PC-9 (cell line): Measurements from ENCODE around the gene MAFB. TPM values are rescaled to one million over a fixed set of nuclear protein-coding genes. Genes with fewer than 3 reads are reported as not detected.

Experiments
- BruUV-seq: library from RNA; stranded (reverse); fragments of 400-500 nt; replicated peaks from 2 replicates; lab custom pipeline; 2021; lab: Mats Ljungman, UMichigan
- CTCF ChIA-PET: fragments of 300-600 bp; sonication (Branson Sonifier 250); formaldehyde crosslinking; loops from one replicate; lab custom pipeline; 2022; ENCODE audit warnings: antibody characterized with exemption; lab: Charles Lee
- POLR2A ChIA-PET: fragments of 300-600 bp; sonication (Branson Sonifier 250); formaldehyde crosslinking; loops from one replicate; lab custom pipeline; 2022; ENCODE audit warnings: antibody characterized with exemption; ENCODE audit not compliant: unreplicated experiment; lab: Charles Lee
- DNase-seq, 2 experiments: peaks; one replicate each; pipeline versions ENCODE4 v3.0.0 to v3.0.0-alpha.2; 2015 to 2022; ENCODE audit warnings: mixed read lengths in 1 of 2
- H2AFZ ChIP-seq: fragments of 200-600 bp; sonication (generic); 2 replicates; pipeline ENCODE4 v1.8.1; 2017; ENCODE audit warnings: antibody characterized with exemption
- H3F3A ChIP-seq: fragments of 200-600 bp; sonication (generic); 2 replicates; pipeline ENCODE4 v1.8.1; 2017; ENCODE audit warnings: antibody characterized with exemption, mild to moderate bottlenecking, low read depth; ENCODE audit not compliant: insufficient read depth
- H3K27ac ChIP-seq: fragments of 200-600 bp; sonication (generic); 2 replicates; pipeline ENCODE4 v1.6.1; 2016; ENCODE audit warnings: mixed run types
- H3K27me3 ChIP-seq: fragments of 200-600 bp; sonication (generic); 2 replicates; pipeline ENCODE4 v1.6.1; 2016; ENCODE audit warnings: low read depth, mixed run types; ENCODE audit not compliant: insufficient read depth
- H3K36me3 ChIP-seq: fragments of 200-600 bp; sonication (generic); 2 replicates; pipeline ENCODE4 v1.6.1; 2016; ENCODE audit warnings: low read depth, mixed run types
- H3K4me1 ChIP-seq: fragments of 200-600 bp; sonication (generic); replicated peaks from 2 replicates; pipeline ENCODE4 v1.6.1; 2016; ENCODE audit warnings: mixed run types; ENCODE audit not compliant: insufficient read depth
- H3K4me2 ChIP-seq: fragments of 200-600 bp; sonication (generic); 2 replicates; pipeline ENCODE4 v1.6.1; 2017; ENCODE audit warnings: mixed run types
- H3K4me3 ChIP-seq: fragments of 200-600 bp; sonication (generic); 2 replicates; pipeline ENCODE4 v1.6.1; 2016; ENCODE audit warnings: mixed run types
- H3K79me2 ChIP-seq: fragments of 200-600 bp; sonication (generic); 2 replicates; pipeline ENCODE4 v1.6.1; 2017; ENCODE audit warnings: low read depth, mixed run types
- H3K9me2 ChIP-seq: fragments of 200-600 bp; sonication (generic); 2 replicates; pipeline ENCODE4 v1.8.1; 2017; ENCODE audit warnings: mild to moderate bottlenecking; ENCODE audit not compliant: insufficient read depth
- H3K9me3 ChIP-seq: fragments of 200-600 bp; sonication (generic); 2 replicates; pipeline ENCODE4 v1.8.1; 2016; ENCODE audit warnings: low read depth; ENCODE audit not compliant: insufficient read depth
- H4K20me1 ChIP-seq: fragments of 200-600 bp; sonication (generic); 2 replicates; pipeline ENCODE4 v1.8.1; 2017; ENCODE audit not compliant: insufficient read depth
- CTCF ChIP-seq: fragments of 200-600 bp; sonication (generic); conservative IDR thresholded peaks from 2 replicates; pipeline ENCODE4 v1.6.1; 2017; ENCODE audit warnings: mixed run types, antibody characterized with exemption, mild to moderate bottlenecking, moderate library complexity
- EZH2 ChIP-seq: fragments of 200-600 bp; sonication (generic); IDR thresholded peaks from 2 replicates; pipeline ENCODE4 v1.8.0; 2017; ENCODE audit warnings: antibody characterized with exemption, low read depth
- intact Hi-C: fragments of 100-400 bp; cut with micrococcal nuclease; formaldehyde crosslinking; loops from one replicate; pipeline ENCODE4 v1.10.0; 2022; ENCODE audit not compliant: unreplicated experiment
- total RNA-seq: library from RNA; stranded (reverse); gene quantifications from 2 replicates; pipeline ENCODE4 v1.2.3, GENCODE V29; 2021

Gene MAFB
- total RNA-seq, 1 experiment from 2014 or later: not detected

- no peaks in the 10 kb centered on the region for H3K36me3 ChIP-seq
- no peaks in the 10 kb centered on the region for H3K9me3 ChIP-seq
- no peak overlapping the region for H2AFZ ChIP-seq
- H3K27ac ChIP-seq: no peak overlapping the region
- intact Hi-C loops: no loop called here
- peaks cover 73% of the 10 kb centered on the region for H3K27me3 ChIP-seq
- BruUV-seq: no TSS peak
- H3F3A ChIP-seq: no peaks in the 10 kb centered on the region
- H4K20me1 ChIP-seq: no peaks in the 10 kb centered on the region
- no peak for DNase-seq
- POLR2A ChIA-PET: no interaction called here
- H3K9me2 ChIP-seq: no peaks in the 10 kb centered on the region
- no peaks in the 10 kb centered on the region for H3K79me2 ChIP-seq
- CTCF ChIA-PET: no interaction called here
- H3K4me1 ChIP-seq: 0 out of 2 replicates have a peak, but pooled peaks cover 3% of the 10 kb centered on the region
- H3K4me2 ChIP-seq: no peak overlapping the region
- no peak for TF ChIP-seq CTCF
- TF ChIP-seq EZH2: no peak
- H3K4me3 ChIP-seq: no peak overlapping the region
These were observed 42.2 kb downstream of the MAFB start for GRCh38 chr20:40646813-40647212.

GRCh38 chr20:40646361-40646760 is 42.7 kb downstream of the MAFB start:
- H3K4me3 ChIP-seq: no peak overlapping the region
- CTCF ChIA-PET: no interaction called here
- DNase-seq: no peak
- H3K79me2 ChIP-seq: no peaks in the 10 kb centered on the region
- no peaks in the 10 kb centered on the region for H3F3A ChIP-seq
- TF ChIP-seq CTCF (no peak), EZH2 (no peak)
- H3K27me3 ChIP-seq: peaks cover 72% of the 10 kb centered on the region
- no peak overlapping the region for H3K27ac ChIP-seq
- no peaks in the 10 kb centered on the region for H3K9me3 ChIP-seq
- H2AFZ ChIP-seq: no peak overlapping the region
- H3K9me2 ChIP-seq: no peaks in the 10 kb centered on the region
- 0 out of 2 replicates have a peak, but pooled peaks cover under 1% of the 10 kb centered on the region for H3K4me1 ChIP-seq
- POLR2A ChIA-PET: no interaction called here
- H4K20me1 ChIP-seq: no peaks in the 10 kb centered on the region
- no peaks in the 10 kb centered on the region for H3K36me3 ChIP-seq
- intact Hi-C loops: no loop called here
- no peak overlapping the region for H3K4me2 ChIP-seq
- BruUV-seq: no TSS peak

GRCh38 chr20:40644863-40645262 is 44.2 kb downstream of the MAFB start:
- BruUV-seq: no TSS peak
- H3K9me3 ChIP-seq: no peaks in the 10 kb centered on the region
- TF ChIP-seq EZH2: no peak
- no peak for TF ChIP-seq CTCF
- POLR2A ChIA-PET: no interaction called here
- H3F3A ChIP-seq: no peaks in the 10 kb centered on the region
- H3K4me3 ChIP-seq: no peak overlapping the region
- intact Hi-C loops: no loop called here
- no peaks in the 10 kb centered on the region for H3K4me1 ChIP-seq
- CTCF ChIA-PET: no interaction called here
- no peak overlapping the region for H2AFZ ChIP-seq
- H3K36me3 ChIP-seq: no peaks in the 10 kb centered on the region
- no peaks in the 10 kb centered on the region for H3K9me2 ChIP-seq
- DNase-seq: no peak
- no peak overlapping the region for H3K4me2 ChIP-seq
- H4K20me1 ChIP-seq: no peaks in the 10 kb centered on the region
- peaks cover 62% of the 10 kb centered on the region for H3K27me3 ChIP-seq
- no peak overlapping the region for H3K27ac ChIP-seq
- H3K79me2 ChIP-seq: no peaks in the 10 kb centered on the region
